ENCODE results near the gene RPLP1.

The RPLP1 gene

DNA sequence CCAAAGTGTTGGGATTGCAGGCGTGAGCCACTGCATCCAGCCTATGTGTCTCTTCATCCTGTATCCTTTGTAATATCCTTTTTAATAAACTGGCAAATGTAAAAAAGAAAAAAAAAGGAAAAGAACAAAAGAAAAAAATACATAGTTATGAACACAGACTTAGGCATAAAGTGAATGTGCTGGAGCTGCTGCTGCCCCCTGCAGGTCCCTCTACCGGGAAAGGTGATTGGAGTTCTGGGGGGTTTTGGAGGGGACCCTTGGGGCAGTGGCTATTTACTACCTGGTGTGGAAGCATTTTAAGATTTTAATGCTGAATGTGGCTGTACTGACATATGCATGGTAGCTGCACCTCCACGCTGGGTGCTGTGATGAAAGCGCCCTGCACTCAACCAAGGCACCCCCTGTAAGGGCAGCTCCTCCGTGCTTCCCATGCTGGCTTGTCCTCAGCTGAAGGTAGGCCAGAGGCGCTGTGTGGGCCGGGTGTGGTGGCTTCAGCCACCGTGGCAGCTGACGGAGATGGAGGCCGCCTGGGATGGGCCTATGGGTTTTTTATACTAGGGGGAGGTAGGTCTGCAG lies 49.9 kb downstream of the RPLP1 start:
- FAIRE-seq (no peak), DNase-seq (ENCODE audit: insufficient read length) (no peak)
- TF ChIP-seq POLR2A (IDR thresholded peaks at IDR 0.05; ENCODE audit: low read depth, low read length), result no peak
- TF ChIP-seq TAF1 (IDR thresholded peaks at IDR 0.05; ENCODE audit: borderline replicate concordance, low read depth, low read length), result no peak
- TF ChIP-seq POLR2AphosphoS5 (IDR thresholded peaks at IDR 0.05; ENCODE audit: low read depth, low read length), result no peak

DNA sequence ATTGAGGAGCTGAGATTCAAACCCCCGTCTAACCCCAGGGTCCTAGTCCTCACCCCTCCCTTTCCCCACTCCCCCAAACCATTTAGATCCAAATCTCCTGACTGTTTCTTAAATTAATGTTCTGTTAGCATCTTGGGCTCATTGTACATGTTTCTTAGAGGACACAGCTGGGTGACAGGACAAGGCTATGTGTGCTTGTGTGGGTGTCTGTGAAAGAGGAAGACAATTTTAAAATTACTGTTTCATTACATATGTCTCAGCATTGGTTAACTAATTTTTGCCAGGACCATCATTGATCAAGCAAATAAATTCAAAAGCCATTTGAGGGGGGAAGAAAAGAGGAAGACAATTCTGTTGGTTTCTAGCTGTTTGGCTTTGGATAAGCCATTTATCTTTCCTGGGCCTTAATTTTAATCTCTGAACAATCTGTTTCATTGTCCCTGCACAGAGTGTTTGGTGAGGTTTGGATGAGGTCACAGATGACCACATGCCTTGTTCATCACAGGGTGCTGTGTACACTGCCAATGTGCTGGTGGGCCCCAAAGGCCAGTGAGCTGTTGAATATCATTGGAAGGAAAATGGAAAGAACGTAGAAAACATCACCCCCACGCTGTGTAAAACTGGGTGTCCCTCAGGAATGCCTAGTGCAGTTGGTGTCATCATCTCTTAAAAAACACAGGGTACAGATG lies 51.9 kb downstream of the RPLP1 start:
- FAIRE-seq (no peak), DNase-seq (ENCODE audit: insufficient read length) (no peak)
- TF ChIP-seq TAF1 (IDR thresholded peaks at IDR 0.05; ENCODE audit: borderline replicate concordance, low read depth, low read length), result no peak
- TF ChIP-seq POLR2AphosphoS5 (IDR thresholded peaks at IDR 0.05; ENCODE audit: low read depth, low read length), result no peak
- no peak for TF ChIP-seq POLR2A (IDR thresholded peaks at IDR 0.05; ENCODE audit: low read depth, low read length)
